ENCODE data around the gene ELFN1. TPM values are rescaled to one million over a fixed set of nuclear protein-coding genes. Genes with fewer than 3 reads are reported as not detected.

The ELFN1 gene
- total RNA-seq, 1 donor from 2014 or later, result 0.62 TPM

DNA sequence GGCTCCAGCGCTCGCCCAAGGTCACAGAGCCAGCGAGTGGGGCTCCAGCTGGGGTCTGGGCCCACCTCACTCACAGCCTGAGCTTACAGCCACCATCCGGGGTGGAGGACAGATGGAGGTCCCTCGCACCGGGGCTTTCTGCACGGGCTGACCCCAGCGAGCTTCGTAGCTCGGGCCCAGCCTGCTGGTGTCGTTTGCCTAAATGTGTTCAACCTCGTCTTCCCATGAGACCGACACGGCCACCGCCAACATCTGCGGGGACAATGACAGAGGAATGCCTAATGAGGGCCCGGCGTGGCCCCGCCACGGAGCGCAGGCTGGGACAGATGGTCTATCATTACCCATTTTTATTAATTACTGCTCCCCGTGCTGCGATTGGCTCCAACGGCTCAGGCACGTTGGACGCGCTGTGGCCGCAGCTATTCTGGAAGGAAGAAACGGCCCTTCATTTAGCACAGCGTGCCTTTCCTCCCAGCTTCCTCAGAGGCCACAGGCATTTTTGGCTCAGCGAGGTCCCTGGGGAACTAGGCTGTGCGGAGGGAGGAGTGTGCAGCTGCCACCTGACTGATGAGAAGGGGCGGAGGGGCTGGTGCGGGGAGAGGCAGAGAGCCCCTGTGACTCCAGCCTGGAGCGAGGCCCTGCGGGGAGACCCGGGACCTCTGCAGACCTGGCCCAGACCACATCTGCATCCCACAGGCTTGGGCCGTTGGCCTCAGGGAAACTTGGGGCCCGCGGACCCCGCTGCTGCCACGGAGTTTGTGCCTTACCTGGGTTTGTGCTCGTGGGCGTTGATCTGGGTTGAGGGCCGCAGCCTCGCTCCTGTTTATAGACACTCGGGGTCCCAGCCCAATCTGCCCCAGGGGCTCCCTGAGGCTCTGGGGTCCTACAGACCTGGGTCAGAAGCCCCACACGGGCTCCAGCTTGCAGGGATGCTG lies 22.9 kb upstream of the ELFN1 start:
- H3K27me3 Mint-ChIP-seq (ENCODE audit: unreplicated experiment), result peaks cover 20% of the 10 kb centered on the region
- H3K27ac Mint-ChIP-seq (ENCODE audit: unreplicated experiment), result no peak overlapping the region
- H3K9me3 Mint-ChIP-seq (ENCODE audit: unreplicated experiment), result no peaks in the 10 kb centered on the region
- no peaks in the 10 kb centered on the region for H3K36me3 Mint-ChIP-seq (ENCODE audit: unreplicated experiment)
- H3K4me3 Mint-ChIP-seq (ENCODE audit: unreplicated experiment), result no peak overlapping the region
- no peak for DNase-seq (ENCODE audit: extremely low spot score, unreplicated experiment)
- TF ChIP-seq, protein P1, sequence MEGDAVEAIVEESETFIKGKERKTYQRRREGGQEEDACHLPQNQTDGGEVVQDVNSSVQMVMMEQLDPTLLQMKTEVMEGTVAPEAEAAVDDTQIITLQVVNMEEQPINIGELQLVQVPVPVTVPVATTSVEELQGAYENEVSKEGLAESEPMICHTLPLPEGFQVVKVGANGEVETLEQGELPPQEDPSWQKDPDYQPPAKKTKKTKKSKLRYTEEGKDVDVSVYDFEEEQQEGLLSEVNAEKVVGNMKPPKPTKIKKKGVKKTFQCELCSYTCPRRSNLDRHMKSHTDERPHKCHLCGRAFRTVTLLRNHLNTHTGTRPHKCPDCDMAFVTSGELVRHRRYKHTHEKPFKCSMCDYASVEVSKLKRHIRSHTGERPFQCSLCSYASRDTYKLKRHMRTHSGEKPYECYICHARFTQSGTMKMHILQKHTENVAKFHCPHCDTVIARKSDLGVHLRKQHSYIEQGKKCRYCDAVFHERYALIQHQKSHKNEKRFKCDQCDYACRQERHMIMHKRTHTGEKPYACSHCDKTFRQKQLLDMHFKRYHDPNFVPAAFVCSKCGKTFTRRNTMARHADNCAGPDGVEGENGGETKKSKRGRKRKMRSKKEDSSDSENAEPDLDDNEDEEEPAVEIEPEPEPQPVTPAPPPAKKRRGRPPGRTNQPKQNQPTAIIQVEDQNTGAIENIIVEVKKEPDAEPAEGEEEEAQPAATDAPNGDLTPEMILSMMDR (IDR thresholded peaks at IDR 0.05), result no peak
- peaks cover 4% of the 10 kb centered on the region for H3K4me1 Mint-ChIP-seq (ENCODE audit: unreplicated experiment)

DNA sequence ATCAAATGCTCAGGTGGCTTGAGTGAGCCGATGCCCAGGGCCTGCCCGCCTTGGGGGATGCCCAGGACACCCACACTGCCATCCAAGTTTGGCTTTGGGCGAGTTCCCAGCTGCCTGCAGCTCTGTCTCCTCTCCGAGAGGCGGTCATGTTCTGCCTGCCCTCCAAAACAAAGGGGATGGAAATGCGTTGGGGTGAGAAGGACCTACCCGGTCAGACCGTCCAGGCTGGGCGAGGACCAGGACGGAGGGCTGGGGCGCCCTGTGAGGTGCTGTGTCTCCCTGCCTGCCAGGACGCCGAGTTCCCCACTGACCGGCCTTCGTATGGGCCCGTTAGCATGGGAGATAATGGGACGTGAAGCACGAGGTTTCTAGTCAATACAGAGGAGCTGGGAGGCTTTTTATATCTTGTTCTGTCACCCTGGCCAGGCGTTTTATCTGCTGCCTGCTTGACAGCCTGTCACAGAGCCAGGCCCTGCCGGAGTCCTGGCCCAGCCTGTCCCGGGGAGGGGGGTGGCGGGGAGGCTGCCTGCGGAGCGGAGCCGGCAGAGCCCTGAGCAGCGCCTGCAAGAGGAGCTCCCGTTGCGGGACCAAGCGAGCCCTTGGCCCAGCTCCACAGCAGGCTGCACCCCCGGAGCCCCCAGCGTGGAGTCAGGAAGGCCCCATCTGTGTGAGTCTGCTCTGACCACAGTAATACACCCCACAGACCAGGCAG lies 22.0 kb upstream of the ELFN1 start:
- Mint-ChIP-seq H3K9me3 (ENCODE audit: unreplicated experiment) (no peaks in the 10 kb centered on the region), H3K27me3 (ENCODE audit: unreplicated experiment) (peaks cover 17% of the 10 kb centered on the region), H3K4me3 (ENCODE audit: unreplicated experiment) (no peak overlapping the region), H3K4me1 (ENCODE audit: unreplicated experiment) (peaks cover 4% of the 10 kb centered on the region), H3K27ac (ENCODE audit: unreplicated experiment) (no peak overlapping the region), H3K36me3 (ENCODE audit: unreplicated experiment) (no peaks in the 10 kb centered on the region)
- no peak for DNase-seq (ENCODE audit: extremely low spot score, unreplicated experiment)
- TF ChIP-seq, protein P1 (IDR thresholded peaks at IDR 0.05), result no peak

DNA sequence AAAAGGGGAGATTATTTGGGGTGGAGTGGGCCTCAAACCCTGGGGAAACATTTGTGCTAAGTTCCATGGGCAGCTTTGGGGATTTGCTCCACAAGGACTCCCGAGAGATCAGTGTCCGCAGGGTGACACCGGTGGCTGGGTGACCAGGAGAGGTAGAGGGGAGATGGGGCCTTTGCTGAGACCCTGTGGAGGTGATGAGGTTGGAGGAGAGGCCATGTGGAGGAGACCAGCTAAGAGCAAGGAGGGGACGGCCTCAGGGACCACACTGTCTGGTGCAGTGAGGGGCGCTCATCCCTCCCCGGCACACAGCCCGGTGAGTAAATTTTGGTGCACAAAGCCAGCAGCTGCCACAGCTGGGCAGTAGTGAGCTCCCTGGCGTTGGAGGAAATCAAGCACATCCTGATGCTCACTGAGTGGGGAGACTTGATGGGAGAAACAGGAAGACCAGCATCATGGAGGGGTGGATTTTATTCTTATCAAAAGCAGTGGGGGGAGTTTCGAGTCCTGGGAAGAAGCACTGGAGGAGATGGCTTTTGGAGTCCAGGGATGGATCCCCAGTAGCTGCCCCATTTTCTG lies 20.2 kb upstream of the ELFN1 start:
- TF ChIP-seq, protein P1 (IDR thresholded peaks at IDR 0.05), result no peak
- H3K9me3 Mint-ChIP-seq (ENCODE audit: unreplicated experiment), result no peaks in the 10 kb centered on the region
- DNase-seq (ENCODE audit: extremely low spot score, unreplicated experiment), result no peak
- H3K4me1 Mint-ChIP-seq (ENCODE audit: unreplicated experiment), result peaks cover 4% of the 10 kb centered on the region
- no peak overlapping the region for H3K4me3 Mint-ChIP-seq (ENCODE audit: unreplicated experiment)
- peaks cover 15% of the 10 kb centered on the region for H3K27me3 Mint-ChIP-seq (ENCODE audit: unreplicated experiment)
- H3K36me3 Mint-ChIP-seq (ENCODE audit: unreplicated experiment), result no peaks in the 10 kb centered on the region
- no peak overlapping the region for H3K27ac Mint-ChIP-seq (ENCODE audit: unreplicated experiment)

DNA sequence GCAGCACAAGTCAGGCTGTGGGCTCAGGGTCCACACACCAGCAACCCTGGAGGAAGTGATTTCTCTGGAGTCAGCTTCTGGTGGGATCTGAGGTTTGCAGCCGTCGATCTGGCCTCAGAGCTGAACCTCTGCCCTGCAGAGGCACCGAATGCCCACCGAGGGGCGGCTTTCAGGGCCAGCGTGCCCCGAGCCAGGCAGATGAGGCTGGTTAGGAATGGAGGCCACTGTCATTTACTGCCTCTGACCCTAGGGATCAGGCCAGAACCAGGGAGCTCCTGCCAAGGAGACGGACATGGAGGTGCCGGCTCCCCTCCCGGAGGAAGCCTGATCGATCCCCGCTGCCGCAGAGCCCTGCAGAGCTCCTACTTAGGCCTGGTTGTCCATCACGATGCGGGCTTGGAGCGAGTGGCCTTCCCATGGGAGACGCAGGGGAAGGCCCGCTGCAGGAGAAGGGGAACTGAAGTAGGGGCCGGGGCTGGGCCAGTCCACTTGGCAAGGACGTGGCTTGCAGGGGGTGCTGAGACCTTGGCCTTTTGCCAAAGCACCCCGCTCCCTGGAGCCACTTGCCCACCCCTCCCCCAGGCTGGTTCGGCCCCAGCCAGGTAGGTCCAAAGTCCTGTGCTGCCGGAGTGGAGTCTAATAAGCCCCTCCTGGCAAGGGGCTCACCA lies 19.6 kb upstream of the ELFN1 start:
- H3K27me3 Mint-ChIP-seq (ENCODE audit: unreplicated experiment), result peaks cover 15% of the 10 kb centered on the region
- H3K36me3 Mint-ChIP-seq (ENCODE audit: unreplicated experiment), result no peaks in the 10 kb centered on the region
- peaks cover 4% of the 10 kb centered on the region for H3K4me1 Mint-ChIP-seq (ENCODE audit: unreplicated experiment)
- H3K9me3 Mint-ChIP-seq (ENCODE audit: unreplicated experiment), result no peaks in the 10 kb centered on the region
- no peak for DNase-seq (ENCODE audit: extremely low spot score, unreplicated experiment)
- H3K27ac Mint-ChIP-seq (ENCODE audit: unreplicated experiment), result no peak overlapping the region
- TF ChIP-seq, protein P1 (IDR thresholded peaks at IDR 0.05), result no peak
- H3K4me3 Mint-ChIP-seq (ENCODE audit: unreplicated experiment), result no peak overlapping the region

Measured in osteocyte (in vitro differentiated cells).